Measurements from ENCODE around the gene ALG5.

Gene ALG5

DNA sequence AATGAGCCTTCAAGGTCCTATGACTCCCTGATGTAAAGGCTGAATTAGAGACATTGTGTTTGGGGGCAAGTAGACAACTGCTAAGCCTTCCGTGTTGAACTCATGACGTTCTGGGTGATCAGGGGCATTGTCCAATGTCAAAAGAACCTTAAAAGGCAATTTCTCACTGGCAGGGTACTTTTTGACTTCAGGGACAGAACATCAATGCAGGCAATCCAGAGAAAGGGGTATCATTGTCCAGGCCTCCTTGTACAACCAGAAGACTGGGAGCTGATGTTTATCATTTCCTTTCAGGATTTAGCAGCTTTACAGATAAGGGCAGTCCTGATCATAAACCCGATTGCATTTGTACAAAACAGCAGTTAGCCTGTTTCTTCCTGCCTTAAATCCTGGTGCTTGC, 54.1 kb downstream of the ALG5 start:
- no peak overlapping the region for H2AK5ac ChIP-seq (ENCODE audit: low read depth, low read length)
- peak; percentile 30 for DNase-seq (ENCODE audit: low spot score)
- H3K4me1 ChIP-seq (ENCODE audit: control insufficient read depth in 2 of 2, insufficient read depth in 1 of 2, low read depth in 1 of 2, low read length in 2 of 2), result peaks cover 0 to 8% of the 10 kb centered on the region in 2 donors
- peaks cover 0 to 29% of the 10 kb centered on the region in 2 donors for H3K36me3 ChIP-seq (replicated peaks in 1 of 2; ENCODE audit: control insufficient read depth in 2 of 2, insufficient read depth in 2 of 2, low read length in 2 of 2)
- H3K4me2 ChIP-seq (ENCODE audit: insufficient read depth, low read length, poor library complexity, severe bottlenecking), result no peak overlapping the region
- no CpG with 5 or more reads among the region's 3 CpGs for WGBS, 2 donors (ENCODE audit: extremely low coverage in 2 of 2, insufficient read length in 2 of 2, insufficient replicate concordance in 1 of 2)
- H3K18ac ChIP-seq (ENCODE audit: low read length), result no peak overlapping the region
- no peak overlapping the region for H3K4ac ChIP-seq (ENCODE audit: low read length)
- H3K79me1 ChIP-seq (ENCODE audit: low read depth, low read length), result no peaks in the 10 kb centered on the region
- H2BK12ac ChIP-seq (ENCODE audit: low read length), result no peak overlapping the region
- H3K23ac ChIP-seq (ENCODE audit: low read depth, low read length, poor library complexity), result no peak overlapping the region
- no peak overlapping the region for H4K91ac ChIP-seq (ENCODE audit: low read depth, low read length, poor library complexity)
- no peak overlapping the region for H3K14ac ChIP-seq (ENCODE audit: low read length)
- no peaks in the 10 kb centered on the region for H3K27me3 ChIP-seq (ENCODE audit: control insufficient read depth in 3 of 3, insufficient read depth in 3 of 3, low read depth in 1 of 3, low read length in 3 of 3)
- H3K27ac ChIP-seq (replicated peaks; ENCODE audit: low read length), result no peak overlapping the region
- no peak overlapping the region for H4K8ac ChIP-seq (ENCODE audit: low read depth, low read length)
- no peak overlapping the region for H3K4me3 ChIP-seq (ENCODE audit: low read length in 2 of 2)
- H3K9me3 ChIP-seq (replicated peaks in 1 of 2; ENCODE audit: control insufficient read depth in 2 of 2, insufficient read depth in 1 of 2, low read depth in 1 of 2, low read length in 2 of 2), result no peaks in the 10 kb centered on the region
- H2AFZ ChIP-seq (ENCODE audit: low read length), result no peak overlapping the region
- H2BK15ac ChIP-seq (ENCODE audit: low read length), result no peak overlapping the region
- H2BK120ac ChIP-seq (ENCODE audit: low read depth, low read length), result no peak overlapping the region
- H2BK5ac ChIP-seq (ENCODE audit: low read length), result no peak overlapping the region
- H3K9ac ChIP-seq (ENCODE audit: low read depth, low read length, poor library complexity), result no peak overlapping the region

DNA sequence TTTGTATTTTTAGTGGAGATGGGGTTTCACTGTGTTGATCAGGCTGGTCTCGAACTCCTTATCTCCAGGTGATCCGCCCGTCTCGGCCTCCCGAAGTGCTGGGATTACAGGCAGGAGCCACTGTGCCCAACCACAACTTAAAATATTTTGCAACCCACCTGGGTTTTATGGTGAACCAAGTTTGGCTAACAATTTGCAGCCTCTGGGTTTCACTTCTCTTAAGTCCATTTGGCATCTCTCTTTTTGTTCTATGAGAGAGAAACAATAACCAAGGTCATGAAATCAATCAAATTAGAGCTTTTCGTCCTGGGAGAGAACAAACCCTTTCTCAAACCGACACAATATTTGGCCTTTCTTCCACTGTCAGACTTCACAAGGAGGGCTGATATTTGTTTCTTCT, 73.5 kb downstream of the ALG5 start:
- Histone ChIP-seq H3K79me1 (ENCODE audit: low read depth, low read length) (no peaks in the 10 kb centered on the region), H2BK5ac (ENCODE audit: low read length) (no peak overlapping the region), H3K14ac (ENCODE audit: low read length) (no peak overlapping the region), H3K4me2 (ENCODE audit: insufficient read depth, low read length, poor library complexity, severe bottlenecking) (no peak overlapping the region), H3K18ac (ENCODE audit: low read length) (no peak overlapping the region), H2BK15ac (ENCODE audit: low read length) (no peak overlapping the region), H4K91ac (ENCODE audit: low read depth, low read length, poor library complexity) (no peak overlapping the region), H2AFZ (ENCODE audit: low read length) (no peak overlapping the region), H2AK5ac (ENCODE audit: low read depth, low read length) (no peak overlapping the region), H3K27me3 (ENCODE audit: control insufficient read depth in 3 of 3, insufficient read depth in 3 of 3, low read depth in 1 of 3, low read length in 3 of 3) (peaks cover 0 to 39% (median 0%) of the 10 kb centered on the region in 3 experiments), H3K9ac (ENCODE audit: low read depth, low read length, poor library complexity) (no peak overlapping the region), H3K36me3 (replicated peaks in 1 of 2; ENCODE audit: control insufficient read depth in 2 of 2, insufficient read depth in 2 of 2, low read length in 2 of 2) (no peaks in the 10 kb centered on the region), H2BK120ac (ENCODE audit: low read depth, low read length) (no peak overlapping the region), H2BK12ac (ENCODE audit: low read length) (no peak overlapping the region), H3K4me1 (ENCODE audit: control insufficient read depth in 2 of 2, insufficient read depth in 1 of 2, low read depth in 1 of 2, low read length in 2 of 2) (no peaks in the 10 kb centered on the region), H3K4ac (ENCODE audit: low read length) (no peak overlapping the region), H4K8ac (ENCODE audit: low read depth, low read length) (no peak overlapping the region), H3K4me3 (ENCODE audit: low read length in 2 of 2) (no peak overlapping the region), H3K23ac (ENCODE audit: low read depth, low read length, poor library complexity) (no peak overlapping the region), H3K27ac (replicated peaks; ENCODE audit: low read length) (no peak overlapping the region), H3K9me3 (replicated peaks in 1 of 2; ENCODE audit: control insufficient read depth in 2 of 2, insufficient read depth in 1 of 2, low read depth in 1 of 2, low read length in 2 of 2) (no peaks in the 10 kb centered on the region)
- DNase-seq (ENCODE audit: low spot score), result no peak
- WGBS, 2 donors (ENCODE audit: extremely low coverage in 2 of 2, insufficient read length in 2 of 2, insufficient replicate concordance in 1 of 2), result no CpG with 5 or more reads among the region's 7 CpGs

DNA sequence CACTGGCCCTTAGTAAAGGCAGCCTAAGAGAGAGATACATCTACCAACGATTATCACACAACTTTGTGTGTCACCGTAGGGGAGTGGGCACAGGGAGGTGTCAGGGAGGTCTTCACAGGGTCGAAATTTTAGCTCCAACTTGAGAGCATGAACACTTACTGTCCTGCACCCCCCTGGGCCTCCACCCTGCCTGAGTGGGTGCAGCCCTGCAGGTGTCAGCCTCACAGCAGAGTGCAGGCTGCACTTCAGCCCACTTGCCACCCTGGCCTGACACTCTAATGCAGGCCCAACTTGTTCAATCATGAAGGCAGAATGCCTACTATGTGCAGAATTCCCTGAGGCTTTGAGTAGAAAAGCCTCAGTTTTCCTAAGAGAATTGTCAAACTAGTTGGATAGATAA, 75.1 kb downstream of the ALG5 start:
- Histone ChIP-seq H3K9ac (ENCODE audit: low read depth, low read length, poor library complexity) (no peak overlapping the region), H3K23ac (ENCODE audit: low read depth, low read length, poor library complexity) (no peak overlapping the region), H4K91ac (ENCODE audit: low read depth, low read length, poor library complexity) (no peak overlapping the region), H4K8ac (ENCODE audit: low read depth, low read length) (no peak overlapping the region), H2BK15ac (ENCODE audit: low read length) (no peak overlapping the region), H3K27ac (replicated peaks; ENCODE audit: low read length) (no peak overlapping the region), H3K4me1 (ENCODE audit: control insufficient read depth in 2 of 2, insufficient read depth in 1 of 2, low read depth in 1 of 2, low read length in 2 of 2) (peaks cover 0 to under 1% of the 10 kb centered on the region in 2 donors), H2BK120ac (ENCODE audit: low read depth, low read length) (no peak overlapping the region), H3K27me3 (ENCODE audit: control insufficient read depth in 3 of 3, insufficient read depth in 3 of 3, low read depth in 1 of 3, low read length in 3 of 3) (peaks cover 0 to 43% (median under 1%) of the 10 kb centered on the region in 3 experiments), H3K79me1 (ENCODE audit: low read depth, low read length) (no peaks in the 10 kb centered on the region), H3K36me3 (replicated peaks in 1 of 2; ENCODE audit: control insufficient read depth in 2 of 2, insufficient read depth in 2 of 2, low read length in 2 of 2) (no peaks in the 10 kb centered on the region), H3K9me3 (replicated peaks in 1 of 2; ENCODE audit: control insufficient read depth in 2 of 2, insufficient read depth in 1 of 2, low read depth in 1 of 2, low read length in 2 of 2) (no peaks in the 10 kb centered on the region), H2AFZ (ENCODE audit: low read length) (no peak overlapping the region), H2BK12ac (ENCODE audit: low read length) (no peak overlapping the region), H3K4me3 (ENCODE audit: low read length in 2 of 2) (no peak overlapping the region), H2BK5ac (ENCODE audit: low read length) (no peak overlapping the region), H2AK5ac (ENCODE audit: low read depth, low read length) (no peak overlapping the region), H3K14ac (ENCODE audit: low read length) (no peak overlapping the region), H3K4me2 (ENCODE audit: insufficient read depth, low read length, poor library complexity, severe bottlenecking) (no peak overlapping the region), H3K4ac (ENCODE audit: low read length) (no peak overlapping the region), H3K18ac (ENCODE audit: low read length) (no peak overlapping the region)
- no CpG with 5 or more reads among the region's 3 CpGs for WGBS, 2 donors (ENCODE audit: extremely low coverage in 2 of 2, insufficient read length in 2 of 2, insufficient replicate concordance in 1 of 2)
- no peak for DNase-seq (ENCODE audit: low spot score)

DNA sequence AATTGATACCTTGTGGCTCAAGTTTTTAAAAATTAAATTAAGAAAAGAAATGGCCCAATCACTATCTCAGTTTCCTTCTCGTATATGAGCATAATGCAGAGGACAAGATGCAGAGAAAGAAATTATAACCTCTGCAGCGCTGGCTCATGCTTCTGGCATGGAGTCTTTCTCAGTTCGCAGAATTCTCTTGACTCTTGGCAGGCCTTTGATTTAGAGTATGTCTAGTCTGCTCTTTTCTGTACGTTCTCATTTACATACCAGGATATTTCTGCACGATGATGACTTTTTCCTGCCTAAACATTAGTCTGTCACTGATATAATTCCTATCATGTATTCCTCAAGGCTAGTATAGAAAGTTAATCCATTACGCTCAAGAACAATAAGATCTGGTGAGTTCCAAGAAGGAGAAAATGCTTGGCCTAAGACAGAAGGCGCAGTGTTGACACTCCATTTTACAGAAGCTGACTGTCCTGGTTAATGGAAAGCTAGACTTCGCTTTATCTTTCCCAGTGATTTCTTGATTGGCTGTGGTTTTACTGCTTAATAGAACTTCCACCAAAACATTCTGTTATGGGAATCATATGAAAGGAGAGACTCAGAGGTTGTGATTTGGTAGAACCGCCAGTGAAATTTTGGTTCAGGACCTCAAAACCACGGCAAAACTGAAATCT, 77.4 kb downstream of the ALG5 start:
- H3K9me3 ChIP-seq (replicated peaks in 1 of 2; ENCODE audit: control insufficient read depth in 2 of 2, insufficient read depth in 1 of 2, low read depth in 1 of 2, low read length in 2 of 2), result no peaks in the 10 kb centered on the region
- H3K18ac ChIP-seq (ENCODE audit: low read length), result no peak overlapping the region
- H3K4me1 ChIP-seq (ENCODE audit: control insufficient read depth in 2 of 2, insufficient read depth in 1 of 2, low read depth in 1 of 2, low read length in 2 of 2), result peaks cover 2 to 19% of the 10 kb centered on the region in 2 donors
- H2BK120ac ChIP-seq (ENCODE audit: low read depth, low read length), result no peak overlapping the region
- H2BK5ac ChIP-seq (ENCODE audit: low read length), result no peak overlapping the region
- peaks cover 0 to 49% (median 5%) of the 10 kb centered on the region in 3 experiments for H3K27me3 ChIP-seq (ENCODE audit: control insufficient read depth in 3 of 3, insufficient read depth in 3 of 3, low read depth in 1 of 3, low read length in 3 of 3)
- WGBS, 2 donors (ENCODE audit: extremely low coverage in 2 of 2, insufficient read length in 2 of 2, insufficient replicate concordance in 1 of 2), result no CpG with 5 or more reads among the region's 10 CpGs
- no peak overlapping the region for H3K23ac ChIP-seq (ENCODE audit: low read depth, low read length, poor library complexity)
- H3K27ac ChIP-seq (replicated peaks; ENCODE audit: low read length), result no peak overlapping the region
- no peak overlapping the region for H2AK5ac ChIP-seq (ENCODE audit: low read depth, low read length)
- no peak overlapping the region for H3K14ac ChIP-seq (ENCODE audit: low read length)
- DNase-seq (ENCODE audit: low spot score), result no peak
- H3K79me1 ChIP-seq (ENCODE audit: low read depth, low read length), result no peaks in the 10 kb centered on the region
- no peak overlapping the region for H3K4me3 ChIP-seq (ENCODE audit: low read length in 2 of 2)
- H3K9ac ChIP-seq (ENCODE audit: low read depth, low read length, poor library complexity), result no peak overlapping the region
- H2BK12ac ChIP-seq (ENCODE audit: low read length), result no peak overlapping the region
- H2BK15ac ChIP-seq (ENCODE audit: low read length), result no peak overlapping the region
- H4K91ac ChIP-seq (ENCODE audit: low read depth, low read length, poor library complexity), result no peak overlapping the region
- no peak overlapping the region for H4K8ac ChIP-seq (ENCODE audit: low read depth, low read length)
- H2AFZ ChIP-seq (ENCODE audit: low read length), result no peak overlapping the region
- no peak overlapping the region for H3K4ac ChIP-seq (ENCODE audit: low read length)
- H3K36me3 ChIP-seq (replicated peaks in 1 of 2; ENCODE audit: control insufficient read depth in 2 of 2, insufficient read depth in 2 of 2, low read length in 2 of 2), result no peaks in the 10 kb centered on the region
- no peak overlapping the region for H3K4me2 ChIP-seq (ENCODE audit: insufficient read depth, low read length, poor library complexity, severe bottlenecking)

Measured in neuronal stem cell (in vitro differentiated cells).